ENCODE data around the gene HMGXB3. TPM values are rescaled to one million over a fixed set of nuclear protein-coding genes. Genes with fewer than 3 reads are reported as not detected.

The HMGXB3 gene
- total RNA-seq, 2 experiments from 2014 or later = 30.4 to 32.6 TPM

DNA sequence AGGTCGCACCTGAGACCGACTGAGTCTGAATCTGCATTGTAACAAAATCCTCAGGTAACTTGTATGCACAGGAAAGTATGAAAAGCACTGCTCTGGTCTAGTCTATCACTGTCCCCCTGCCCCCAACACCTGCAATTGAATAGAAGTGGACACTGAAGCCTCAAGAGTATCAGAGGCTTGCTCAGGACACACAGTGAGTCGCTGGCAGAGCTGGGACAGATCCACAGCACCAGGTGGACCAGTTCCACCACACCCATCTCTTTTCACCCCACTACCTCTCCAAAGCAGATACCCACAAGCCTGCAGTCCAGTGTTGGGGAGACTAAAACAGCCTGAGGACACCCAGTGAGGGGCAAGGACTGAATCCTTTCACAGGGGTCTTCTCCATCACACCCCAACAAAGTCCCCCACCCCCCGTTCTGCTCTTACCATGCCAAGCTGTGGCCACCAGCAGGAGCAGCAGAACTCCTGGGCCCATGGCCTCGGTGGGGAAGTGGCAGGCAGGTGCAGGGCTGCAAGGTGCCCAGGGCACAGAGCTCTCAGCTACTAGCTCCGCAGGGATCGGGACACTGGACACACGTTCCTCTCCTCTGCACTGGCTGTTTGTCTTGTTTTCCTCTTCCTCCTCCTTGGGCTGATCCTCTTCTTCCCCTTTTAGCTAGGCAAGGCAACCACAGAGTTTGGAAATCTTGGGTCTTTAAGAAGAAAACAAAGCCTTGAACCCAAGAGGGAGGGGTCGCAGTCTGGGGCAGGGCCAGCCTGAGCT, 85.6 kb downstream of the HMGXB3 start, which contains the start of gene CSF1R:
Gene CSF1R, minus strand, starts transcription at position 605 of the 766 bp plus-strand sequence. Its CDS starts 127 bp downstream, at position 478.
- DNase-seq (no peak), ATAC-seq (no peak)
- Mint-ChIP-seq H3K9me3 (no peaks in the 10 kb centered on the region), H3K4me1 (ENCODE audit: low read depth) (peaks cover 11% of the 10 kb centered on the region), H3K4me3 (no peak within 1 kb of the TSS), H3K27ac (no peak within 1 kb of the TSS), H3K27me3 (peaks cover 28% of the 10 kb centered on the region), H3K36me3 (ENCODE audit: low read depth) (no peaks in the 10 kb centered on the region)
- TF ChIP-seq, protein P1, sequence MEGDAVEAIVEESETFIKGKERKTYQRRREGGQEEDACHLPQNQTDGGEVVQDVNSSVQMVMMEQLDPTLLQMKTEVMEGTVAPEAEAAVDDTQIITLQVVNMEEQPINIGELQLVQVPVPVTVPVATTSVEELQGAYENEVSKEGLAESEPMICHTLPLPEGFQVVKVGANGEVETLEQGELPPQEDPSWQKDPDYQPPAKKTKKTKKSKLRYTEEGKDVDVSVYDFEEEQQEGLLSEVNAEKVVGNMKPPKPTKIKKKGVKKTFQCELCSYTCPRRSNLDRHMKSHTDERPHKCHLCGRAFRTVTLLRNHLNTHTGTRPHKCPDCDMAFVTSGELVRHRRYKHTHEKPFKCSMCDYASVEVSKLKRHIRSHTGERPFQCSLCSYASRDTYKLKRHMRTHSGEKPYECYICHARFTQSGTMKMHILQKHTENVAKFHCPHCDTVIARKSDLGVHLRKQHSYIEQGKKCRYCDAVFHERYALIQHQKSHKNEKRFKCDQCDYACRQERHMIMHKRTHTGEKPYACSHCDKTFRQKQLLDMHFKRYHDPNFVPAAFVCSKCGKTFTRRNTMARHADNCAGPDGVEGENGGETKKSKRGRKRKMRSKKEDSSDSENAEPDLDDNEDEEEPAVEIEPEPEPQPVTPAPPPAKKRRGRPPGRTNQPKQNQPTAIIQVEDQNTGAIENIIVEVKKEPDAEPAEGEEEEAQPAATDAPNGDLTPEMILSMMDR (IDR thresholded peaks at IDR 0.05) = no peak
- intact Hi-C loops (cut with micrococcal nuclease) = no loop called here
- POLR2A ChIA-PET = interaction anchor here (1.0 kb wide), 1 partner anchor 39 kb away, joined by 4 read pairs; no protein-coding TSS in a partner anchor
- CTCF ChIA-PET = no interaction called here

DNA sequence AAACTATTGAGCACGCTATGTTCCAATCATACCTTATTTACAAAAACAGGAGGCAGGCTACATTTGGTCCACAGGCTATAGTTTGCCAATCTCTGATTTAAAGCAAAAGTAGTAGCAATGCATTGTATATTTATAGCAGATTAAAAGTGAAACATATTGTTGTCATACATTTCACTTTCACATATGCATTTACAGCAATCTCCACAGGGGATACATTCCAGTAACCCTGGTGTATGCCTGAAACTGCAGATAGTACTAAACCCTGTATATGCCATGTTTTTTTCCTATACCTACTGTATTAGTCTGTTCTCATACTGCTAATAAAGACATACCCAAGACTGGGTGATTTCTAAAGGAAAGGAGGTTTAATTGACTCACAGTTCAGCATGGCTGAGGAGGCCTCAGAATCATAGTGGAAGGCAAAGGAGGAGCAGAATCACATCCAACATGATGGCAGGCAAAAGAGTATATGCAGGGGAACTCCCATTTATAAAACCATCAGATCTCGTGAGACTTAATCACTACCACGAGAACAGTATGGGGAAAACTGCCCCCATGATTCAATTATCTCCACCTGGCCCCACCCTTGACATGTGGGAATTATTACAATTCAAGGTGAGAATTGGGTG, 91.7 kb downstream of the HMGXB3 start:
- Mint-ChIP-seq H3K27me3 (peaks cover 11% of the 10 kb centered on the region), H3K9me3 (no peaks in the 10 kb centered on the region), H3K4me3 (no peak overlapping the region), H3K27ac (no peak overlapping the region), H3K4me1 (ENCODE audit: low read depth) (peaks cover 2% of the 10 kb centered on the region), H3K36me3 (ENCODE audit: low read depth) (no peaks in the 10 kb centered on the region)
- ChIA-PET POLR2A (no interaction called here), CTCF (no interaction called here)
- TF ChIP-seq, protein P1 (IDR thresholded peaks at IDR 0.05) = no peak
- ATAC-seq (no peak), DNase-seq (no peak)
- intact Hi-C loops (cut with micrococcal nuclease) = no loop called here

GRCh38 chr5:150097152-150097551, 96.6 kb downstream of the HMGXB3 start:
- H3K4me1 Mint-ChIP-seq (ENCODE audit: low read depth) = peaks cover 2% of the 10 kb centered on the region
- ATAC-seq (no peak), DNase-seq (no peak)
- H3K4me3 Mint-ChIP-seq = no peak overlapping the region
- no peak overlapping the region for H3K27ac Mint-ChIP-seq
- no peaks in the 10 kb centered on the region for H3K36me3 Mint-ChIP-seq (ENCODE audit: low read depth)
- ChIA-PET POLR2A (no interaction called here), CTCF (no interaction called here)
- TF ChIP-seq, protein P1 (IDR thresholded peaks at IDR 0.05) = no peak
- H3K27me3 Mint-ChIP-seq = peaks cover 6% of the 10 kb centered on the region
- H3K9me3 Mint-ChIP-seq = no peaks in the 10 kb centered on the region
- intact Hi-C loops (cut with micrococcal nuclease) = no loop called here

- intact Hi-C loops (cut with micrococcal nuclease) = no loop called here
- no peak overlapping the region for H3K4me3 Mint-ChIP-seq
Observed at GRCh38 chr5:150101023-150101422, 100.5 kb downstream of the HMGXB3 start.

More at GRCh38 chr5:150101023-150101422, 100.5 kb downstream of the HMGXB3 start:
- ChIA-PET CTCF (no interaction called here), POLR2A (no interaction called here)
- Mint-ChIP-seq H3K36me3 (ENCODE audit: low read depth) (no peaks in the 10 kb centered on the region), H3K27ac (no peak overlapping the region), H3K9me3 (no peaks in the 10 kb centered on the region), H3K4me1 (ENCODE audit: low read depth) (no peaks in the 10 kb centered on the region), H3K27me3 (peaks cover 3% of the 10 kb centered on the region)
- ATAC-seq (no peak), DNase-seq (no peak)
- TF ChIP-seq, protein P1 (IDR thresholded peaks at IDR 0.05) = no peak

Other genes with a start within 250 kb of the HMGXB3 start
- gene PDE6A, start 55.9 kb upstream of the HMGXB3 start, total RNA-seq = not detected
- gene SLC26A2, start 40.0 kb upstream of the HMGXB3 start, total RNA-seq = 1 to 10 TPM; 5.0 to 5.3 TPM
- gene TIGD6, start 85 bp upstream of the HMGXB3 start, total RNA-seq = 1 to 10 TPM; 1.2 to 2.2 TPM
- not detected for gene CSF1R, start 85.8 kb downstream of the HMGXB3 start, total RNA-seq
- gene PDGFRB, start 155.1 kb downstream of the HMGXB3 start, total RNA-seq = under 1 TPM; 0.58 to 0.74 TPM
- not detected for gene CDX1, start 166.0 kb downstream of the HMGXB3 start, total RNA-seq
- gene SLC6A7, start 189.3 kb downstream of the HMGXB3 start, total RNA-seq = not detected